Measurements from ENCODE around the gene CEP72. TPM values are rescaled to one million over a fixed set of nuclear protein-coding genes. Genes with fewer than 3 reads are reported as not detected.
A peak's percentile ranks its signal among the peaks of the same experiment; 100 is the strongest.

The CEP72 gene
- total RNA-seq, 1 experiment from 2014 or later = 33.2 TPM

GRCh38 chr5:669111-669841, 57.1 kb downstream of the CEP72 start:
- H3K4me1 ChIP-seq (ENCODE audit: control insufficient read depth, insufficient read depth, low read length) = peaks cover 52% of the 10 kb centered on the region
- no peaks in the 10 kb centered on the region for H3K27me3 ChIP-seq (ENCODE audit: control insufficient read depth, insufficient read depth, low read length)
- no peaks in the 10 kb centered on the region for H3K9me3 ChIP-seq (ENCODE audit: control insufficient read depth, insufficient read depth, low read depth, low read length)
- POLR2A ChIA-PET = no interaction called here
- no peaks in the 10 kb centered on the region; the same call in 1 of the 2 replicates for H3K36me3 ChIP-seq (ENCODE audit: control insufficient read depth, insufficient read depth, low read length)
- peak; percentile 39 for ATAC-seq
- intact Hi-C loops (cut with micrococcal nuclease; ENCODE audit: unreplicated experiment) = no loop called here
- CTCF ChIA-PET = no interaction called here
- BruUV-seq (replicated peaks) = no TSS peak
- peak overlapping the region; percentile 63 for H3K27ac ChIP-seq (ENCODE audit: low read length)
- in situ Hi-C loops (cut with HindIII; ENCODE audit: low pct_unique_long_range_greater_than_20kb, low sequenced_read_pairs) = no loop called here
- no peak for DNase-seq (ENCODE audit: low read depth, low spot score)
- TF ChIP-seq, protein P1, sequence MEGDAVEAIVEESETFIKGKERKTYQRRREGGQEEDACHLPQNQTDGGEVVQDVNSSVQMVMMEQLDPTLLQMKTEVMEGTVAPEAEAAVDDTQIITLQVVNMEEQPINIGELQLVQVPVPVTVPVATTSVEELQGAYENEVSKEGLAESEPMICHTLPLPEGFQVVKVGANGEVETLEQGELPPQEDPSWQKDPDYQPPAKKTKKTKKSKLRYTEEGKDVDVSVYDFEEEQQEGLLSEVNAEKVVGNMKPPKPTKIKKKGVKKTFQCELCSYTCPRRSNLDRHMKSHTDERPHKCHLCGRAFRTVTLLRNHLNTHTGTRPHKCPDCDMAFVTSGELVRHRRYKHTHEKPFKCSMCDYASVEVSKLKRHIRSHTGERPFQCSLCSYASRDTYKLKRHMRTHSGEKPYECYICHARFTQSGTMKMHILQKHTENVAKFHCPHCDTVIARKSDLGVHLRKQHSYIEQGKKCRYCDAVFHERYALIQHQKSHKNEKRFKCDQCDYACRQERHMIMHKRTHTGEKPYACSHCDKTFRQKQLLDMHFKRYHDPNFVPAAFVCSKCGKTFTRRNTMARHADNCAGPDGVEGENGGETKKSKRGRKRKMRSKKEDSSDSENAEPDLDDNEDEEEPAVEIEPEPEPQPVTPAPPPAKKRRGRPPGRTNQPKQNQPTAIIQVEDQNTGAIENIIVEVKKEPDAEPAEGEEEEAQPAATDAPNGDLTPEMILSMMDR (IDR thresholded peaks at IDR 0.05) = peak; percentile 98
- TF ChIP-seq SIN3A (IDR thresholded peaks at IDR 0.05; ENCODE audit: borderline replicate concordance, insufficient read depth, low read depth, low read length) = no peak
- TF ChIP-seq REST (IDR thresholded peaks at IDR 0.05; ENCODE audit: insufficient read depth in 1 of 2, low read depth in 2 of 2, low read length in 1 of 2) = no peak
- peak overlapping the region in 1 of 2 experiments; percentile 13; a peak in 1 of 4 replicates for H3K4me3 ChIP-seq (ENCODE audit: low read depth in 2 of 2, low read length in 2 of 2)

DNA sequence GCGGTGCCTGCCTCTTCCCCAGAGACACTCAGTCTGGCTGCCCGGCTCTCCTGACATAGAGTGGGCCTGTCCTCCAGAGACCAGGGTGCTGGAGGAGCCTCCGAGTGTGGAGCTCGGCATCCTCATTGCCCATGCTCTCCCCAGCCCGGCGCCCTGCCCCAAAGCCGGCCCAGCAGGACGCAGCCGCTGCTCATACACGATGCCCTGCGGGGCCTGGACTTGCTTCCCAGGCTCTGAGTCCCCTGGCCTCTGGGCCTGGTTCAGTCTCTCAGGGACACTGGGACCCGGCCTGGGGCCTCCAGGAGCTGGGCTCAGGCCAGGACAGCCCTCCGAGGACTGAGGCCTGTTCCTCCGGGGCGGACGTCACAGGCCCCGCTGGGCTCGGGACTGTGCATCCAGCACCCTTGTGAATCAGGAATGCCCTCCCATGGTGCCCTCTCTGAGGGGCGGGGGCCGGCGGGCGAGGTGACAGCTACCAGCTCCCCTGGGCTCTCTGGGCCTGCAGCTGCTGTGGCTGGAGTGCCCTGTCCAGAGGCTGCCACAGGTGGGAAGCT, 57.8 kb downstream of the CEP72 start:
- intact Hi-C loops (cut with micrococcal nuclease; ENCODE audit: unreplicated experiment) (loop anchor here (5.0 kb wide), 1 partner anchor 232 kb away; no protein-coding TSS in a partner anchor), in situ Hi-C loops (cut with HindIII; ENCODE audit: low pct_unique_long_range_greater_than_20kb, low sequenced_read_pairs) (no loop called here)
- peak; percentile 31 for ATAC-seq
- Histone ChIP-seq H3K36me3 (ENCODE audit: control insufficient read depth, insufficient read depth, low read length) (no peaks in the 10 kb centered on the region; the same call in 1 of the 2 replicates), H3K4me1 (ENCODE audit: control insufficient read depth, insufficient read depth, low read length) (peaks cover 52% of the 10 kb centered on the region), H3K9me3 (ENCODE audit: control insufficient read depth, insufficient read depth, low read depth, low read length) (no peaks in the 10 kb centered on the region), H3K27ac (ENCODE audit: low read length) (peak overlapping the region; percentile 63), H3K27me3 (ENCODE audit: control insufficient read depth, insufficient read depth, low read length) (no peaks in the 10 kb centered on the region), H3K4me3 (ENCODE audit: low read depth in 2 of 2, low read length in 2 of 2) (no peak overlapping the region)
- TF ChIP-seq TCF7L2 (IDR thresholded peaks at IDR 0.05; ENCODE audit: low read depth, low read length) (no peak), POLR2AphosphoS5 (IDR thresholded peaks at IDR 0.05; ENCODE audit: low read depth, low read length) (no peak; the same call in 1 of the 2 replicates), REST (IDR thresholded peaks at IDR 0.05; ENCODE audit: insufficient read depth in 1 of 2, low read depth in 2 of 2, low read length in 1 of 2) (no peak)
- TF ChIP-seq, protein P1 (IDR thresholded peaks at IDR 0.05) = no peak
- DNase-seq (ENCODE audit: low read depth, low spot score) = no peak
- POLR2A ChIA-PET = no interaction called here
- CTCF ChIA-PET = interaction anchor here (0.6 kb wide), 1 partner anchor 23 kb away, joined by 7 read pairs; the partner anchor contains the start of gene TPPP
- BruUV-seq (replicated peaks) = no TSS peak
